A204.1 (cell line): Measurements from ENCODE around the gene ZKSCAN2.

Experiments
- FAIRE-seq: peaks from 2 replicates; lab custom pipeline; 2012; peaks lifted over from hg19 to GRCh38; lab: Jason Lieb, UNC

The ZKSCAN2 gene

DNA sequence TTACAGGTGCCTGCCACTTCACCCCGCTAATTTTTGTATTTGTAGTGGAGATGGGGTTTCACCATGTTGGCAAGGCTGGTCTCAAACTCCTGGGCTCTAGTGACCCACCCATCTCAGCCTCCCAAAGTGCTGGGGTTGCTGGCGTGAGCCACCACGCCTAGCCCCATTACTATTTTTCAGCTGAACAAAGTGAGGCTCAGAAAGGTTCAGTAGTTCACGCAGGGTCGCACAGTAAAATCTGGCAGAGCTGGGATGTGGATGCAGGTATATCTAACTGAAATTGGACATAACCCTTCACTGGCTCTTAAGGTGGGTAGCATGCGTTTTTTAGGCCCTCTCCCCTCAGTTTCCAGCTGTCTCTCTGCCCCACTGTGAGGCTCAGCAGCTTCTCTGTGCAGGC, 33.7 kb downstream of the ZKSCAN2 start:
- FAIRE-seq, result no peak

DNA sequence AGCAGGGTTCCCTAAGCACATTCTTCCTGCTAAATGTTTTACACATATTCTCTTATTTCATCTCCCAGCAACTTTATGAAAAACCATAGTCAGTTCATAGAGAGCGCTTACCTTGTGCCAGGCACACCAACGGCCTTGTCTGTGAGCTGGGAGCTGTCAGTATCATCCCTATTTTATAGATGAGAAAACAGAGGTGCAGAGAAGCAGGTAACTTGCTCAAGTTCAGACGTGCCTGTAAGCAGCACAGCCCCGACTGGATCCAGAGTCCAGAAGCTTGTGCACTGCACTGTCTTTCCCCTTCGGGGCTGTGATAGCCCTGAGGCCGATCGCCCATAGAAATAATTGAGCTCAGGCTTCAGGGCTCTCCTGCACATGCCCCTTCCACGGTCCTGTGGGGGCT, 34.7 kb downstream of the ZKSCAN2 start:
- FAIRE-seq, result no peak

DNA sequence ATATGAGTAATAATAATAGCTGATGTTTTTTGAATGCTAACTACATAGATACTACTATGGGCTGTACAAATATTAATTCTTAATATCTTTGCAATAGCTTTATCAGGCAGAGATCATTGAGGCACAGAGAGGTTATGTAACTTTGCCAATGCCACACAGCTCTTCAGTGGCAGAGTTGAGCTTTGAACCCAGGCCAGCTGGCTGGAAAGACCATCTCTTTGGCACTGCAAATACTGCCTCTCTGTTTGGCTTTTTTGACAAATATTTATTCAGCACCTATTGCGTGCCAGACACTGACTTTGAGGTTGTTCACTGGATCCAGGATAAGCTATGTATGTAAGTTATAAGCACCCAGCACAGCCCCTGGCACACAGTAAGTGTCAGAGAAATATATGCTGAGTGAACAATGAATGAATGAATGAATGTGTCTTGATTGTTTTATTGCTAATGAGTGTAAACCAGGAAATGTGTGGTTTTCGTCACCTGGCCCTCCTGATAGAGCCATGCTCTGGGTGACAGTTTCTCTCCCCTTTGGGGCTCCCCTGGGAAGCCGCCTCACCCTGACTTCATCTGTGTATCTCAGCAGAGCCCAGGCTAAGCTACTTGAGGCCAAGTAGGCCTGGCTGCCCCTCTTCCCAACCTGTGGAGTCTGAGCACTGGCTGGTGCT, 38.4 kb downstream of the ZKSCAN2 start:
- no peak for FAIRE-seq

DNA sequence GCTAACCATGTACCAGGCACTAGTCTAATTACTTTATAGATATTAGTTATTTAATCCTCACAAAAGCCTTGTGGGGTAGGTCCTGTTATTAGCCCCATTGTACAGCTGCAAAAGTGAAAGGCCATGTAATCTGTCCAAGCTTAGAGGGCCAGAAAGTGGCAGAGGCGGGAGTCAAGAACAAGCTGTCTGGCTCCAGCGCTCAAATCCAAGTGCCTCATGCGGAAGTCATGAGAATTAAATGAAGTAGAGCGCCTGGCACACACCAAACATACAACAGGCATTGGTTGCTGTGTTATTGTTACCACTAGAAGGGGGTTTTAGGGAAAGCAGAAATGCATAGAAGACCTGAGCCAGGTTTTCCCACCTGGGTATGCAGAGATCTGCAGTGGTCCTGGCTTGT, 39.7 kb downstream of the ZKSCAN2 start:
- no peak for FAIRE-seq

DNA sequence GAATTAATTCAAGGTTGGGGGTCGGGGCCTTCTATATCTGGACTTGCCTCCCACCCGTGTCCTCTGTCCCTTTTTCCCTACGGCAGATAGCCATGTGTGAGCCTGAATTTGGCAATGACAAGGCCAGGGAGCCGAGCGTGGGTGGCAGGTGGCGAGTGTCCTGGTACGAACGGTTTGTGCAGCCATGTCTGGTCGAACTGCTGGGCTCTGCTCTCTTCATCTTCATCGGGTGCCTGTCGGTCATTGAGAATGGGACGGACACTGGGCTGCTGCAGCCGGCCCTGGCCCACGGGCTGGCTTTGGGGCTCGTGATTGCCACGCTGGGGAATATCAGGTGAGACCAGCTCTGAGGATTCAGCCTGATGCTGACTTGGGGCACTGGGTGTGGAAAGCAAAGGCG, 40.5 kb downstream of the ZKSCAN2 start:
- no peak for FAIRE-seq

DNA sequence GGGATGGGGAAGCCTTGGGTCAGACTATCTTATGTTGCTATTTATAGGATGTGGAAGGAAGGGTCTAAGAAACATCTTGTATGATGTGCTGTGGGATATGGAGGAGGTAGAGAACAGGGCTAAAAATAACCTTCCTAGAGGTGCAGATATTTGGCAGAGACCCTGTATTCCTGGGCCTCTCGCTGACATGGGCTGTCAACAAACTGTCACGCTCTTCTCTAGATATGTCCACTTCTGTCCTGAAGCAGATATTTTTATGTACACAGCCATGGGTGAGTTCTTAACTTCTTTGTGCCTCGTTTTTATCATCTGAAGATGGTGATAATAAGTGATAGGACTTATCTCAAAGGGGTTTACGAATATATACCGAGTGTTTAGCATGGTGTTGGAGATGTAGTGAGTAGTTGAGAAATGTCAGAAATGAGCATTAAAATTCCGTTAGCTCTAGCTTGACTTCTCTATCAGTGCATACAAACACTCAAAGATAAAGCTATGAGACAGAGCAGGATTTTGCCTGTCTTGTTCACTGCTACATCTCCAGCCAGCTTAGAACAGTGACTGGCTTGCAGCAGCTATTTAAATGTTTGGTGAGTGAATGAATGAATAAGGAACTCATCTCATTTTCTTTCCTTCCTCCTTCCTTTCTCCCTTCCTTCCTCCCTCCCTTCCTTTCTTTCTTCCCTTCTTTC, 43.8 kb downstream of the ZKSCAN2 start:
- no peak for FAIRE-seq

DNA sequence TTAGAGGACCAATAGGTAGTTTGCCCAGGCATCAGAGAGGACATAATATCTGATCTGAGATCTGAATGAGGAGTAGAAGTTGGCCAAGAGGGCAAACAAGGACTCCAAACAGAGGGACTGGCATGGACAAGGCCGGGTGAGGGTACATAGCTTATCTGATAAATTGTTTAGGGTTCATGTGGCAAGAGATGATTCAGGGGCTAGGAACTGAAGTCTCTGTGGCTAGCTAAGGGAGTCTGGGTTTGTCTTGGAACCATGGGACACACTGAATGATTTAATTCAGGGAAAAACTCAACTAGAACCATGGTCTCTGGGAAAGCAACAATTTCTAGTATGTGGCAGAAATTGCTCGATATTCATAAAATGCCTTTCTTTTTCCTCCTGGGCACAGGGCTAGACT, 45.0 kb downstream of the ZKSCAN2 start:
- no peak for FAIRE-seq

DNA sequence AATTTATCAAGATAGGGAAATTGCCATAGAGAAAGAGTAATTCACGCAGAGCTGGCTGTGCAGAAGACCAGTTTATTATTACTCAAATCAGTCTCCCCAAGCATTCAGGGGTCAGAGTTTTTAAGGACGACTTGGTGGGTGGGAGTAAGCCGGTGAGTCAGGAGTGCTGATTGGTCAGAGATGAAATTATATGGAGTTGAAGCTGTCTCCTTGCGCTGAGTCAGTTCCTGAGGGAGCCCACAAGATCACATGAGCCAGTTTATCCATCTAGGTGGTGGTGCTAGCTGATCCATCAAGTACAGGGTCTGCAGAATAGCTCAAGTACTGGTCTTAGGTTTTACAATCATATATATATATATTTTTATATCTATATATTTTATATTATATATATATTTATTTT, 46.9 kb downstream of the ZKSCAN2 start:
- FAIRE-seq, result no peak

DNA sequence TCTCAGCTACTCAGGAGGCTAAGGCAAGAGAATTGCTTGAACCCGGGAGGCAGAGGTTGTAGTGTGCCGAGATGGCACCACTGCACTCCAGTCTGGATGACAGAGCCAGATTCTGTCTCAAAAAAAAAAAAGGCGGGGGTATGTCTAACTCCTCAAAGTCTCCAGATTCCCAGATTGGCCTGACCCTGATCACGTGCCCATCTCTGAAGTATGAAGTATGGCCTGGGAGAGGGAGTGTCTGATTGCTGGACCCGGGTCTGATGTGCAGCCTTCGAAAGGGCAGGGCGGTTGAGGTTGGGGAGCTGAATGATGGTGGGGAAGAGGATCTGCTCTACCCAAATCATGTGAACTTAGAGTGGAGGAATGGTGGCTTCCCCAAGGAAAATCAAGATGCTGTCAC, 58.2 kb downstream of the ZKSCAN2 start:
- FAIRE-seq, result no peak

DNA sequence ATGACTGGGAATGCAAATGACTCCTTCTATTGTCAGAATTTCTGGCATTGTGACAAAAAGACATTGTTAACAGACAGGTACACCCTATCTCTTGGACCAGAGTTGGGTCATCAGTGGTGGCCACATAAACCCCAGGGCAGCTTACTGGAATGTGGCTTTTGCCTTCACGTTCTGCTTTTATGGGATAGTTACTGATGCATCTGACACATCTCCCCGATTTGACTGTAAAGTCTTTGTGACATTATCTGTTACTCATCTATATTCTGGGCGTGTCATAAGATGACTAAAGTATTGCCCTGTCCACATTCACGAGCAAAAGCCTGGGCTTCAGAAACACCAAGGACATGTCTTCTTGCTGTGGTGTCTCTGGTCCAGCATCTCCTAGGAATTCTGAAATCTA, 59.6 kb downstream of the ZKSCAN2 start:
- FAIRE-seq, result no peak

DNA sequence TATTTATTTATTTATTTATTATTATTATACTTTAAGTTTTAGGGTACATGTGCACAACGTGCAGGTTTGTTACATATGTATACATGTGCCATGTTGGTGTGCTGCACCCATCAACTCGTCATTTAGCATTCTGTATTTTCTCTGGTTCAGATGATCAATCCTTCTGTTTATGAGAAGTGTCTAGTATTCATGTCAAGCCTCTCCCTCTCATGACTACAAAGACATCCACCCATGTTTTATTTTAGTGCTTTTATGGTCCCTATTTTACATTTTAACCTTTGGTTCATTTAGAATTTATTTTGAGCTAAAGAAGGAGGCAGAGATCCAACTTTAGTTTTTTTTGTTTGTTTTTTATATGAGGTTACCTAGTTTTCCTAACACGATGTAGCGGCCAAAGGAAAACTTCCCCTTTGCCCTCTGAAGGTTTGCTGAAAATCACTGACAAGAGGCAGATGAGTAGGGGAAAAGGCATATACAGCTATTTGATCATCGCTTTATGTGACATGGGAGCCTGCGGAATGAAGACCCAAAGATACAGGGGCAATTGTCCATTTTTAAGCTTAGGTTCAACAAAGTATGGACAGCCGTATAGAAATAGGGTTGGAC, 63.3 kb downstream of the ZKSCAN2 start:
- no peak for FAIRE-seq

DNA sequence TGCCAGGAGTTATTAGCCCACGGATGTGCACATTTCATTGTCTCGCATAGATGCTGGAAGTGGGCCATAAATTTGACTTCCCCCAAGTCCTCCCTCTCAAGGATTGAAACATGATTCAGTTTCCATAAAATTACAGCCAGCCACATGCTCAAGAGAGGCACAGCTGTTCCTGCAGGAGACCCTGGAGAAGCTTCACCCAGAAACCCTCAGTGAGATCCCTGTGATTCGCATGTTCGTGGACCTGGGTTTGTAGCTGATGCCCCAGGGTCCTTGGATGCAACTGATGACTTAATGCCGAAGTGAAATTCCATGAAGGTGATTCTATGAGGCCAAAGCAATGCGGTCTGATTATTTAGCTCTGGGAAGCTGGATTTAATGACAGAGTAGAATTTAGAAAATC, 65.5 kb downstream of the ZKSCAN2 start:
- no peak for FAIRE-seq

DNA sequence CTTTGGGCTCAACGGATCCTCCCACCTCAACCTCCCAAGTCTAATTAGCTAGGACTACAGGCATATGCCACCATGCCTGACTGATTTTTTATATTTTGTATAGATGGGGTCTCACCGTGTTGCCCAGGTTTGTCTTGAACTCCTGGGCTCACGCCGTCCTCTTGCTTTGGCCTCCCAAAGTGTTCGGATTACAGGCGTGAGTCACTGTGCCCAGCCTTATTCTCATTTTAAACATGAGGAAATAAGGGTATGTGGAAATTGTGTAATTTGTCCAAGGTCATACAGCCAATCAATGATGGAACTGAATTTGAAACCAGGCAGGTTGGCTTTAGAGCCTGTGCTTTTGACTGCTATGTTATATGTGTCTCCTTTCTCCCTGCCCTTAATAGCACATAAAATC, 68.3 kb downstream of the ZKSCAN2 start:
- FAIRE-seq, result no peak

DNA sequence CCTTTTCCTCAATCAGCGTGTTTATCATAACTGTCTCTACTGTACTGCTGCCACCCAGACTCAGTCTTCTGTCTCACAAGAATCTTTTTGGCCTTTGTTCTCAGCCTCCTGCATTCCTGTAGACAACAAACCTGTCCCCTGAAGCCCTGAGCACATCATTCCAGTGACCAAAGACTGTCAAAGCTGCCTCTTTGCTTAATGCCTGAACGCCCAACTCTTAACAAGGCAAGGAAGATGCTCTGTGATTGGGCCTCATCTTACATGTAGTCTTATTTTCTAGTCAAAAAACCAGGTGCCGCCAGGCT, 70.2 kb downstream of the ZKSCAN2 start:
- FAIRE-seq, result no peak
